GM10248 (cell line): ENCODE data around the gene HCN1.
"Not testable (repeated sequence)": the region's sequence is repeated elsewhere in the genome, so short reads cannot be mapped to it uniquely, and the experiment has no call there.

Experiments
- CTCF ChIA-PET: fragments of 300-600 bp; sonication (Branson Sonifier 250); formaldehyde crosslinking; extraction: SDS; loops from one replicate; lab custom pipeline; 2021; ENCODE audit warnings: antibody characterized with exemption; lab: Yijun Ruan, JAX
- POLR2A ChIA-PET: fragments of 350-650 bp; sonication (Branson Sonifier 250); formaldehyde crosslinking; extraction: SDS; loops from one replicate; lab custom pipeline; 2020; ENCODE audit warnings: antibody characterized with exemption; lab: Yijun Ruan, JAX
- DNase-seq: peaks from one replicate; pipeline ENCODE4 v3.0.0; 2012; ENCODE audit errors: extremely low spot score
- CTCF ChIP-seq: IDR thresholded peaks from 2 replicates; pipeline ENCODE4 v1.5.1; 2012; ENCODE audit warnings: mild to moderate bottlenecking, low read depth; ENCODE audit errors: extremely low read depth, missing control alignments, control extremely low read depth

The HCN1 gene

GRCh38 chr5:45372629-45373028 lies 323.6 kb downstream of the HCN1 start:
- DNase-seq = no peak
- CTCF ChIA-PET = no interaction called here
- TF ChIP-seq CTCF = no peak
- POLR2A ChIA-PET = no interaction called here

- POLR2A ChIA-PET, CTCF ChIA-PET, DNase-seq: not testable (repeated sequence)
These were observed 324.8 kb downstream of the HCN1 start for GRCh38 chr5:45371423-45371822.

GRCh38 chr5:45355189-45355992 lies 340.8 kb downstream of the HCN1 start:
- CTCF ChIA-PET = no interaction called here
- POLR2A ChIA-PET = no interaction called here
- no peak for TF ChIP-seq CTCF
- no peak for DNase-seq

GRCh38 chr5:45336464-45336863 lies 359.7 kb downstream of the HCN1 start:
- ChIA-PET CTCF (interaction anchor here (1.3 kb wide), 1 partner anchor 7 kb away, joined by 4 read pairs; no protein-coding TSS in a partner anchor), POLR2A (no interaction called here)
- no peak for DNase-seq
- TF ChIP-seq CTCF = no peak

- TF ChIP-seq CTCF = no peak
- POLR2A ChIA-PET = no interaction called here
- CTCF ChIA-PET = interaction anchor here (1.3 kb wide), 1 partner anchor 8 kb away, joined by 4 read pairs; no protein-coding TSS in a partner anchor
These were observed 360.2 kb downstream of the HCN1 start for GRCh38 chr5:45335978-45336377.

GRCh38 chr5:45335346-45335745 lies 360.8 kb downstream of the HCN1 start:
- TF ChIP-seq CTCF = no peak
- POLR2A ChIA-PET = no interaction called here
- DNase-seq = no peak
- CTCF ChIA-PET = interaction anchor here (1.3 kb wide), 1 partner anchor 9 kb away, joined by 4 read pairs; no protein-coding TSS in a partner anchor

More at GRCh38 chr5:45335978-45336377, 360.2 kb downstream of the HCN1 start:
- DNase-seq = no peak

- no peak for TF ChIP-seq CTCF
- no peak for DNase-seq
- POLR2A ChIA-PET = no interaction called here
- CTCF ChIA-PET = interaction anchor here (1.3 kb wide), 1 partner anchor 9 kb away, joined by 4 read pairs; no protein-coding TSS in a partner anchor
These were observed 361.2 kb downstream of the HCN1 start for GRCh38 chr5:45334939-45335338.

GRCh38 chr5:45312627-45313026 lies 383.6 kb downstream of the HCN1 start:
- POLR2A ChIA-PET, CTCF ChIA-PET, DNase-seq: not testable (repeated sequence)
